ENCODE results near the gene CEACAM1. TPM values are rescaled to one million over a fixed set of nuclear protein-coding genes. Genes with fewer than 3 reads are reported as not detected.

Gene CEACAM1
- total RNA-seq, 1 experiment from 2014 or later = 2.0 TPM

DNA sequence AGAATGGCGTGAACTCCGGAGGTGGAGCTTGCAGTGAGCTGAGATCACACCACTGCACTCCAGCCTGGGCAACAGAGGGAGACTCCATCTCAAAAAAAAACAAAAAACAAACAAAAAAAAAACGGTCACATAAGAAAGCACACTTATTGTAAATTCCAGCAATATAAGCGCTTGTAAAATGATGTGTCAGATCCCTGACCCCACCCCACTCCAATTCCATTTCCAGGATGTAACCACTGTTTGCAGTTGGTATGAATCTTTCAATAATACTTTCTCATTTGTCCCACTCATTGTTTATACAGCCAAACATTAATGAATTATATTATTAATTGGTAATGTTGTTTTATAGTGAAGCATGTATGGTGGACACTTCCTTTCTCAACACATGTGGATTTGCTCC is 15.9 kb upstream of the CEACAM1 start (continued):
- no peak for TF ChIP-seq ERG (CRISPR knock-in tag; IDR thresholded peaks at IDR 0.05)

DNA sequence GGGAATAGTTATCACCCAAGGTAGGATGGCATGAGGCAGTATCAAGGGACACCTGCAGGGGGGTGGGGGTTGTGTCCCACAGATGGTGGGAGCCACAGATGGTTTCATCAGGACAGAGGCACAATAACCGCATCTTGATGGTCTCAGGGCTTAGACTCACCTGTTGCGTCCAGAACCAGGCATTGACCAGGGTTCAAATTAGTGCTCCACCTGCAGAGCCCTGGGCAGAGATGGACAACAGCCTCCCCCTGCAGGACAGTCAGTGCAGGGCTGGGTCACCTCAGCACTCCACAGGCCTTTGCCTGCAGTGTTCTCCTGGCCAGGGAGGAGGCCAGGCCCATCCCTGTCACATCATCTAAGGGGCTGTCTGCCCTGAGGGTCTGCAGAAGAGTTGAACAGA is 14.5 kb upstream of the CEACAM1 start:
- DNase-seq (ENCODE audit: low spot score) (no peak), ATAC-seq (peak; percentile 43; the same call in 1 of the 2 replicates)
- H3K4me1 Mint-ChIP-seq = peaks cover 26% of the 10 kb centered on the region
- H3K4me3 Mint-ChIP-seq = no peak overlapping the region
- ChIA-PET CTCF (interaction anchor here (0.6 to 1.9 kb wide), 4 partner anchors 87 to 102 kb away, joined by 3 to 6 read pairs (median 3); no protein-coding TSS in a partner anchor), POLR2A (no interaction called here)
- H3K27me3 Mint-ChIP-seq (ENCODE audit: low read depth) = peaks cover 25% of the 10 kb centered on the region
- TF ChIP-seq, protein P1, sequence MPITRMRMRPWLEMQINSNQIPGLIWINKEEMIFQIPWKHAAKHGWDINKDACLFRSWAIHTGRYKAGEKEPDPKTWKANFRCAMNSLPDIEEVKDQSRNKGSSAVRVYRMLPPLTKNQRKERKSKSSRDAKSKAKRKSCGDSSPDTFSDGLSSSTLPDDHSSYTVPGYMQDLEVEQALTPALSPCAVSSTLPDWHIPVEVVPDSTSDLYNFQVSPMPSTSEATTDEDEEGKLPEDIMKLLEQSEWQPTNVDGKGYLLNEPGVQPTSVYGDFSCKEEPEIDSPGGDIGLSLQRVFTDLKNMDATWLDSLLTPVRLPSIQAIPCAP (CRISPR knock-in tag; IDR thresholded peaks at IDR 0.05) = no peak
- TF ChIP-seq, protein P2, sequence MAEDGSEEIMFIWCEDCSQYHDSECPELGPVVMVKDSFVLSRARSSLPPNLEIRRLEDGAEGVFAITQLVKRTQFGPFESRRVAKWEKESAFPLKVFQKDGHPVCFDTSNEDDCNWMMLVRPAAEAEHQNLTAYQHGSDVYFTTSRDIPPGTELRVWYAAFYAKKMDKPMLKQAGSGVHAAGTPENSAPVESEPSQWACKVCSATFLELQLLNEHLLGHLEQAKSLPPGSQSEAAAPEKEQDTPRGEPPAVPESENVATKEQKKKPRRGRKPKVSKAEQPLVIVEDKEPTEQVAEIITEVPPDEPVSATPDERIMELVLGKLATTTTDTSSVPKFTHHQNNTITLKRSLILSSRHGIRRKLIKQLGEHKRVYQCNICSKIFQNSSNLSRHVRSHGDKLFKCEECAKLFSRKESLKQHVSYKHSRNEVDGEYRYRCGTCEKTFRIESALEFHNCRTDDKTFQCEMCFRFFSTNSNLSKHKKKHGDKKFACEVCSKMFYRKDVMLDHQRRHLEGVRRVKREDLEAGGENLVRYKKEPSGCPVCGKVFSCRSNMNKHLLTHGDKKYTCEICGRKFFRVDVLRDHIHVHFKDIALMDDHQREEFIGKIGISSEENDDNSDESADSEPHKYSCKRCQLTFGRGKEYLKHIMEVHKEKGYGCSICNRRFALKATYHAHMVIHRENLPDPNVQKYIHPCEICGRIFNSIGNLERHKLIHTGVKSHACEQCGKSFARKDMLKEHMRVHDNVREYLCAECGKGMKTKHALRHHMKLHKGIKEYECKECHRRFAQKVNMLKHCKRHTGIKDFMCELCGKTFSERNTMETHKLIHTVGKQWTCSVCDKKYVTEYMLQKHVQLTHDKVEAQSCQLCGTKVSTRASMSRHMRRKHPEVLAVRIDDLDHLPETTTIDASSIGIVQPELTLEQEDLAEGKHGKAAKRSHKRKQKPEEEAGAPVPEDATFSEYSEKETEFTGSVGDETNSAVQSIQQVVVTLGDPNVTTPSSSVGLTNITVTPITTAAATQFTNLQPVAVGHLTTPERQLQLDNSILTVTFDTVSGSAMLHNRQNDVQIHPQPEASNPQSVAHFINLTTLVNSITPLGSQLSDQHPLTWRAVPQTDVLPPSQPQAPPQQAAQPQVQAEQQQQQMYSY (CRISPR knock-in tag; IDR thresholded peaks at IDR 0.05) = no peak
- TF ChIP-seq JUN (CRISPR knock-in tag; IDR thresholded peaks at IDR 0.05) = no peak
- TF ChIP-seq ETV6 (CRISPR knock-in tag; IDR thresholded peaks at IDR 0.05) = no peak
- no peak for TF ChIP-seq AFF4 (CRISPR knock-in tag; IDR thresholded peaks at IDR 0.05; ENCODE audit: borderline replicate concordance)
- no peak for TF ChIP-seq GABPB1 (CRISPR knock-in tag; IDR thresholded peaks at IDR 0.05)
- no peak for TF ChIP-seq CBFB (CRISPR knock-in tag; IDR thresholded peaks at IDR 0.05; ENCODE audit: low read depth)
- TF ChIP-seq ATF2 (CRISPR knock-in tag; IDR thresholded peaks at IDR 0.05; ENCODE audit: borderline replicate concordance, low read depth) = no peak
- no peak for TF ChIP-seq USF2 (CRISPR knock-in tag; IDR thresholded peaks at IDR 0.05)
- no peak for TF ChIP-seq SP1 (CRISPR knock-in tag; conservative IDR thresholded peaks at IDR 0.05)
- H3K27ac Mint-ChIP-seq = no peak overlapping the region
- H3K9me3 Mint-ChIP-seq = no peaks in the 10 kb centered on the region
- H3K36me3 Mint-ChIP-seq = no peaks in the 10 kb centered on the region

Measured in WTC11 (cell line).